Measurements from ENCODE around the gene DSC2. TPM values are rescaled to one million over a fixed set of nuclear protein-coding genes. Genes with fewer than 3 reads are reported as not detected.

DSC2 gene
- total and polyA plus RNA-seq, 2 of the 8 experiments (the other 6 are each of a cell fraction or from before 2014, with no cell fraction given), result 4.6 to 39.7 TPM

- Histone ChIP-seq H3K79me2 (ENCODE audit: control insufficient read depth in 1 of 2, insufficient read depth in 2 of 2, low read length in 2 of 2) (no peaks in the 10 kb centered on the region), H3K4me3 (ENCODE audit: extremely low read depth in 1 of 4, insufficient read depth in 2 of 4, low read depth in 3 of 4, low read length in 4 of 4) (no peak overlapping the region), H3K23me2 (ENCODE audit: low read depth, low read length) (peaks cover 8% of the 10 kb centered on the region; the same call in 1 of the 2 replicates), H3K79me1 (ENCODE audit: low read depth, low read length) (no peaks in the 10 kb centered on the region), H2BK120ac (replicated peaks; ENCODE audit: low read depth, low read length) (no peak overlapping the region), H3K27me3 (replicated peaks in 1 of 4; ENCODE audit: control insufficient read depth in 3 of 4, extremely low read depth in 1 of 4, insufficient read depth in 3 of 4, low read length in 3 of 4) (no peaks in the 10 kb centered on the region), H3K4me1 (replicated peaks in 1 of 4; ENCODE audit: control insufficient read depth in 3 of 4, insufficient read depth in 4 of 4, low read length in 3 of 4) (no peaks in the 10 kb centered on the region), H4K91ac (replicated peaks; ENCODE audit: insufficient read length, low read length) (no peak overlapping the region), H3K18ac (ENCODE audit: extremely low read depth, low read length) (no peak overlapping the region), H2BK20ac (ENCODE audit: low read length) (no peak overlapping the region), H2AFZ (ENCODE audit: low read length) (no peak overlapping the region), H3K56ac (replicated peaks; ENCODE audit: insufficient read length, low read depth, low read length) (no peak overlapping the region), H3K4me2 (ENCODE audit: insufficient read depth in 1 of 2, low read depth in 2 of 2, low read length in 2 of 2) (no peak overlapping the region), H3K23ac (ENCODE audit: insufficient read length) (no peak overlapping the region), H4K8ac (ENCODE audit: extremely low read depth, insufficient read depth, low read length) (no peak overlapping the region), H4K5ac (ENCODE audit: insufficient read length, low read depth, low read length) (no peak overlapping the region), H3K9me3 (ENCODE audit: insufficient read depth in 2 of 2, low read depth in 1 of 2, low read length in 1 of 2) (no peaks in the 10 kb centered on the region), H3K9ac (replicated peaks in 1 of 4; ENCODE audit: extremely low read depth in 1 of 4, low read depth in 3 of 4, low read length in 3 of 4) (no peak overlapping the region), H3K14ac (ENCODE audit: insufficient read length) (no peak overlapping the region), H3K36me3 (ENCODE audit: control insufficient read depth in 2 of 4, insufficient read depth in 4 of 4, low read length in 3 of 4) (no peaks in the 10 kb centered on the region), H2BK12ac (ENCODE audit: low read depth, low read length) (no peak overlapping the region), H2BK5ac (ENCODE audit: low read depth, low read length) (no peak overlapping the region), H3K27ac (ENCODE audit: low read depth, low read length) (no peak overlapping the region), H2AK5ac (ENCODE audit: low read depth, low read length) (no peak overlapping the region), H4K20me1 (replicated peaks in 1 of 2; ENCODE audit: control insufficient read depth in 1 of 2, insufficient read depth in 2 of 2, low read length in 2 of 2) (peaks cover 0 to 5% of the 10 kb centered on the region in 2 experiments), H3K4ac (replicated peaks; ENCODE audit: insufficient read length, low read depth, low read length) (no peak overlapping the region), H2BK15ac (ENCODE audit: low read length) (no peak overlapping the region)
- no peak for FAIRE-seq
- ChIA-PET POLR2A (ENCODE audit: partially characterized antibody) (no interaction called here), CTCF (ENCODE audit: partially characterized antibody) (interaction anchor here (0.7 kb wide), 1 partner anchor 222 kb away, joined by 3 read pairs; no protein-coding TSS in a partner anchor)
- no peak for TF ChIP-seq GTF2F1 (IDR thresholded peaks at IDR 0.05; ENCODE audit: borderline replicate concordance, low read depth, low read length)
- TF ChIP-seq USF2 (IDR thresholded peaks at IDR 0.05; ENCODE audit: low read length), result no peak
- TF ChIP-seq NRF1 (IDR thresholded peaks at IDR 0.05; ENCODE audit: low read depth, low read length), result no peak
- TF ChIP-seq SIN3A (conservative IDR thresholded peaks at IDR 0.05 in 1 of 2, IDR thresholded peaks at IDR 0.05 in 1 of 2; ENCODE audit: low read depth in 1 of 2, low read length in 2 of 2), result no peak
- no peak for TF ChIP-seq HDAC6 (IDR thresholded peaks at IDR 0.05; ENCODE audit: low read depth, low read length)
- no peak for TF ChIP-seq MAFK (IDR thresholded peaks at IDR 0.05; ENCODE audit: low read depth, low read length)
- no peak for DNase-seq (ENCODE audit: low read depth in 1 of 2, low spot score in 2 of 2)
Observed at GRCh38 chr18:31146809-31147208, 44.6 kb upstream of the DSC2 start.

Measured in H1 (cell line).